ENCODE results near the gene EEF2KMT.

DNA sequence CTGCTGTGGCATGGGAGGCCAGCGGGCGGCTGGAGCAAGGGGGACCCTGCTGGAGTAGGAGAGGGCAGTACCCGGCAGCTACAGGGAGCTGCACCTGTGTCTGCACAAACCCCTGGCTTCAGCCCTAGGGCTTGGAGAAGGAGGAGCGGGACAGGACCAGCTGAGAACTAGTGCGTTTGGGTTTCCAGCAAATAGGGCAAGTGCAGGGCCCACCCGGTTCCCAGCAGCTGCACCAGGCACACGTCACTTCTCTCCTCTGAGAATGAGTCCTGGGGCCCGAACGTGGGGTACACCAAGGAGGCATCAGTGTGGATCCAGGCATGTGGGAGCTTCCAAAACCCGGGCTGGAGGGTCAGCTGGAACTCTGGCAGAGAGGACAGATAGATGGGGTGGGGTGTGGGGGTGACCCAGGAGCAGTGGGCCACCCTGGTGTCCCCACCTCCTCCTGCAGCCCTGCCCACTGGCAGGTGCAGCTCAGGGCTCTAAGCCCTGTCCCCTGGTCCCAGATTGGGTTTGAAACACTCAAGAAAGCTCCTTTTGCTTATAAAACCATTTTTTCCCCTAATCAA, 37.4 kb downstream of the EEF2KMT start:
- no peak for TF ChIP-seq EZH2 (IDR thresholded peaks at IDR 0.05; ENCODE audit: low read length)
- TF ChIP-seq, protein P1, sequence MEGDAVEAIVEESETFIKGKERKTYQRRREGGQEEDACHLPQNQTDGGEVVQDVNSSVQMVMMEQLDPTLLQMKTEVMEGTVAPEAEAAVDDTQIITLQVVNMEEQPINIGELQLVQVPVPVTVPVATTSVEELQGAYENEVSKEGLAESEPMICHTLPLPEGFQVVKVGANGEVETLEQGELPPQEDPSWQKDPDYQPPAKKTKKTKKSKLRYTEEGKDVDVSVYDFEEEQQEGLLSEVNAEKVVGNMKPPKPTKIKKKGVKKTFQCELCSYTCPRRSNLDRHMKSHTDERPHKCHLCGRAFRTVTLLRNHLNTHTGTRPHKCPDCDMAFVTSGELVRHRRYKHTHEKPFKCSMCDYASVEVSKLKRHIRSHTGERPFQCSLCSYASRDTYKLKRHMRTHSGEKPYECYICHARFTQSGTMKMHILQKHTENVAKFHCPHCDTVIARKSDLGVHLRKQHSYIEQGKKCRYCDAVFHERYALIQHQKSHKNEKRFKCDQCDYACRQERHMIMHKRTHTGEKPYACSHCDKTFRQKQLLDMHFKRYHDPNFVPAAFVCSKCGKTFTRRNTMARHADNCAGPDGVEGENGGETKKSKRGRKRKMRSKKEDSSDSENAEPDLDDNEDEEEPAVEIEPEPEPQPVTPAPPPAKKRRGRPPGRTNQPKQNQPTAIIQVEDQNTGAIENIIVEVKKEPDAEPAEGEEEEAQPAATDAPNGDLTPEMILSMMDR (optimal IDR thresholded peaks at IDR 0.05 in 1 of 3, IDR thresholded peaks at IDR 0.05 in 1 of 3, conservative IDR thresholded peaks at IDR 0.05 in 1 of 3; ENCODE audit: extremely low read depth in 1 of 3, insufficient read depth in 2 of 3, low read length in 3 of 3), result no peak
